Suprapubic skin (tissue), 4 donors: ENCODE measurements around the gene LPGAT1. TPM values are rescaled to one million over a fixed set of nuclear protein-coding genes. Genes with fewer than 3 reads are reported as not detected.

Experiments
- DNase-seq, 2 donors: peaks; one replicate each; pipeline ENCODE4 v3.0.0-alpha.2; 2019; ENCODE audit warnings: low spot score in 2 of 2
- H3K27ac ChIP-seq: fragments of 200-600 bp; sonication (generic); one replicate; pipeline ENCODE4 v1.5.1; 2019
- H3K27me3 ChIP-seq: fragments of 200-600 bp; sonication (generic); one replicate; pipeline ENCODE4 v1.5.1; 2019
- H3K36me3 ChIP-seq: fragments of 200-600 bp; sonication (generic); one replicate; pipeline ENCODE4 v1.5.1; 2019
- H3K4me1 ChIP-seq: fragments of 200-600 bp; sonication (generic); one replicate; pipeline ENCODE4 v1.5.1; 2019
- H3K4me3 ChIP-seq: fragments of 200-600 bp; sonication (generic); one replicate; pipeline ENCODE4 v1.5.1; 2019; ENCODE audit warnings: mild to moderate bottlenecking
- H3K9me3 ChIP-seq: fragments of 200-600 bp; sonication (generic); one replicate; pipeline ENCODE4 v1.5.1; 2019
- CTCF ChIP-seq, 2 donors: fragments of 200-600 bp in 1 of 2; fragments of 450-650 bp in 1 of 2; sonication (generic) in 1 of 2; IDR thresholded peaks; one replicate each; pipeline ENCODE4 v1.5.1; 2016 to 2019; ENCODE audit warnings: antibody characterized with exemption in 2 of 2, mild to moderate bottlenecking in 1 of 2, moderate library complexity in 1 of 2
- EP300 ChIP-seq: sonication (generic); formaldehyde crosslinking; IDR thresholded peaks from one replicate; pipeline ENCODE4 v1.6.1; 2017; ENCODE audit warnings: antibody characterized with exemption
- POLR2A ChIP-seq, 2 donors: fragments of 450-650 bp; IDR thresholded peaks; one replicate each; pipeline ENCODE4 v1.6.1; 2017; ENCODE audit warnings: antibody characterized with exemption in 2 of 2, mild to moderate bottlenecking in 2 of 2, moderate library complexity in 2 of 2
- POLR2AphosphoS5 ChIP-seq, 3 donors: sonication (generic); formaldehyde crosslinking; IDR thresholded peaks; one replicate each; pipeline ENCODE4 v1.6.1; 2017; ENCODE audit warnings: antibody characterized with exemption in 3 of 3
- WGBS: methylation state at CpG from one replicate; pipeline ENCODE4 v1.1.5; 2018; 5-methylcytosine and 5-hydroxymethylcytosine counted together
- total RNA-seq, 4 donors: library from RNA; depleted of rRNA; stranded (reverse); fragments of >200 nt; gene quantifications; one replicate each; pipeline ENCODE4 v1.1.0, GENCODE V29; 2016

LPGAT1 gene
- total RNA-seq, 4 donors from 2014 or later = 15.8 to 26.2 (median 18.2) TPM

- TF ChIP-seq POLR2A (IDR thresholded peaks at IDR 0.05) (no peak), CTCF (IDR thresholded peaks at IDR 0.05) (no peak), POLR2AphosphoS5 (IDR thresholded peaks at IDR 0.05) (no peak)
- no peaks in the 10 kb centered on the region for H3K9me3 ChIP-seq
- no peaks in the 10 kb centered on the region for H3K4me1 ChIP-seq
- no peak overlapping the region for H3K4me3 ChIP-seq
- no peaks in the 10 kb centered on the region for H3K27me3 ChIP-seq
- 73% methylated on average over 2 of the region's 2 CpGs for WGBS
- H3K36me3 ChIP-seq = peaks cover 13% of the 10 kb centered on the region
- no peak for DNase-seq
- no peak overlapping the region for H3K27ac ChIP-seq
Observed at GRCh38 chr1:211808475-211808874, 22.1 kb downstream of the LPGAT1 start.

- H3K9me3 ChIP-seq = no peaks in the 10 kb centered on the region
- H3K27ac ChIP-seq = no peak overlapping the region
- TF ChIP-seq POLR2AphosphoS5 (IDR thresholded peaks at IDR 0.05) = no peak
- no peak for TF ChIP-seq CTCF (IDR thresholded peaks at IDR 0.05)
- no peak for TF ChIP-seq EP300
- no peak for TF ChIP-seq POLR2A (IDR thresholded peaks at IDR 0.05)
- peaks cover 12% of the 10 kb centered on the region for H3K36me3 ChIP-seq
- WGBS = 92% methylated on average over 2 of the region's 2 CpGs
- no peak for DNase-seq
- no peaks in the 10 kb centered on the region for H3K27me3 ChIP-seq
- no peaks in the 10 kb centered on the region for H3K4me1 ChIP-seq
- H3K4me3 ChIP-seq = no peak overlapping the region
Observed at GRCh38 chr1:211804915-211805314, 25.6 kb downstream of the LPGAT1 start.

- Histone ChIP-seq H3K4me1 (no peaks in the 10 kb centered on the region), H3K4me3 (no peak overlapping the region), H3K27me3 (no peaks in the 10 kb centered on the region), H3K36me3 (peaks cover 4% of the 10 kb centered on the region), H3K9me3 (no peaks in the 10 kb centered on the region), H3K27ac (no peak overlapping the region)
- 97% methylated on average over 3 of the region's 3 CpGs for WGBS
- TF ChIP-seq POLR2A (IDR thresholded peaks at IDR 0.05) (no peak), EP300 (no peak), POLR2AphosphoS5 (IDR thresholded peaks at IDR 0.05) (no peak), CTCF (IDR thresholded peaks at IDR 0.05) (no peak)
- no peak for DNase-seq
Observed at GRCh38 chr1:211800925-211801607, 29.5 kb downstream of the LPGAT1 start.

- no peak for TF ChIP-seq EP300
- no peak for TF ChIP-seq POLR2A (IDR thresholded peaks at IDR 0.05)
- no peak for TF ChIP-seq CTCF (IDR thresholded peaks at IDR 0.05)
- no peak for TF ChIP-seq POLR2AphosphoS5 (IDR thresholded peaks at IDR 0.05)
- Histone ChIP-seq H3K27ac (no peak overlapping the region), H3K36me3 (no peaks in the 10 kb centered on the region), H3K4me1 (no peaks in the 10 kb centered on the region), H3K27me3 (no peaks in the 10 kb centered on the region), H3K9me3 (no peaks in the 10 kb centered on the region), H3K4me3 (no peak overlapping the region)
- 89% methylated on average over 2 of the region's 2 CpGs for WGBS
- no peak for DNase-seq
Observed at GRCh38 chr1:211797994-211798393, 32.6 kb downstream of the LPGAT1 start.

- DNase-seq = no peak
- H3K4me3 ChIP-seq = no peak overlapping the region
- no peaks in the 10 kb centered on the region for H3K27me3 ChIP-seq
- H3K4me1 ChIP-seq = no peaks in the 10 kb centered on the region
- H3K36me3 ChIP-seq = peaks cover 11% of the 10 kb centered on the region
- WGBS = 85% methylated on average over 2 of the region's 2 CpGs
- no peak overlapping the region for H3K27ac ChIP-seq
- TF ChIP-seq POLR2AphosphoS5 (IDR thresholded peaks at IDR 0.05) (no peak), POLR2A (IDR thresholded peaks at IDR 0.05) (no peak), CTCF (IDR thresholded peaks at IDR 0.05) (no peak), EP300 (no peak)
- no peaks in the 10 kb centered on the region for H3K9me3 ChIP-seq
Observed at GRCh38 chr1:211791979-211792378, 38.6 kb downstream of the LPGAT1 start.
